Panc1 (cell line): ENCODE data around the gene HTR2C. TPM values are rescaled to one million over a fixed set of nuclear protein-coding genes. Genes with fewer than 3 reads are reported as not detected.

ENCODE experiments used
- ATAC-seq: fragments of 200-7000 bp; cut with Tn5 transposase; 2 replicates; pipeline ENCODE4 v1.9.1; 2020; ENCODE audit warnings: mild to moderate bottlenecking, moderate library complexity
- BruUV-seq: library from RNA; stranded (reverse); fragments of 400-500 nt; replicated peaks from 2 replicates; lab custom pipeline; 2021; lab: Mats Ljungman, UMichigan
- CTCF ChIA-PET: fragments of 300-600 bp; sonication (Branson Sonifier 250); formaldehyde crosslinking; loops from one replicate; lab custom pipeline; 2022; ENCODE audit warnings: antibody characterized with exemption; lab: Charles Lee
- POLR2A ChIA-PET: fragments of 300-600 bp; sonication (Branson Sonifier 250); formaldehyde crosslinking; loops from one replicate; lab custom pipeline; 2022; ENCODE audit warnings: antibody characterized with exemption; lab: Charles Lee
- DNase-seq: peaks from one replicate; pipeline ENCODE4 v3.0.0-alpha.2; 2010; ENCODE audit warnings: low read depth, low spot score
- H3K27ac ChIP-seq: 2 replicates; pipeline ENCODE4 v1.5.1; 2011; ENCODE audit warnings: mild to moderate bottlenecking, low read length, inconsistent platforms
- H3K27me3 ChIP-seq: fragments of 200-500 bp; sonication (Bioruptor generic); 2 replicates; pipeline ENCODE4 v1.6.0; 2014; ENCODE audit warnings: low read length, inconsistent platforms; ENCODE audit not compliant: control insufficient read depth, insufficient read depth
- H3K36me3 ChIP-seq: fragments of 200-500 bp; sonication (Bioruptor generic); 2 replicates; pipeline ENCODE4 v1.5.1; 2014; ENCODE audit warnings: inconsistent platforms, mild to moderate bottlenecking, low read length, moderate library complexity; ENCODE audit not compliant: control insufficient read depth, insufficient read depth
- H3K4me1 ChIP-seq: 2 replicates; pipeline ENCODE4 v1.5.1; 2011; ENCODE audit warnings: inconsistent platforms, mild to moderate bottlenecking, low read length, moderate library complexity; ENCODE audit not compliant: control insufficient read depth, insufficient read depth
- H3K4me3 ChIP-seq, 2 experiments: 2 replicates each; pipeline ENCODE4 v1.5.1; 2011 to 2012; ENCODE audit warnings: low read depth in 2 of 2, low read length in 2 of 2, mild to moderate bottlenecking in 2 of 2, inconsistent platforms in 1 of 2, moderate library complexity in 1 of 2
- H3K9me3 ChIP-seq: fragments of 200-500 bp; sonication (Bioruptor generic); 2 replicates; pipeline ENCODE4 v1.5.1; 2014; ENCODE audit warnings: low read depth, mild to moderate bottlenecking, inconsistent platforms, low read length, moderate library complexity; ENCODE audit not compliant: control insufficient read depth, insufficient read depth
- CTCF ChIP-seq: fragments of 450-650 bp; IDR thresholded peaks from 2 replicates; pipeline ENCODE4 v1.5.1; 2017; ENCODE audit warnings: mild to moderate bottlenecking
- POLR2AphosphoS5 ChIP-seq: IDR thresholded peaks from 2 replicates; pipeline ENCODE4 v1.6.1; 2012; ENCODE audit warnings: mild to moderate bottlenecking, low read depth, low read length, moderate library complexity
- SIN3A ChIP-seq: IDR thresholded peaks from 2 replicates; pipeline ENCODE4 v1.6.1; 2012; ENCODE audit warnings: low read depth, mild to moderate bottlenecking, low read length, moderate library complexity, borderline replicate concordance; ENCODE audit not compliant: insufficient read depth
- TCF7L2 ChIP-seq: IDR thresholded peaks from 2 replicates; pipeline ENCODE4 v1.6.1; 2011; ENCODE audit warnings: mild to moderate bottlenecking, low read depth, low read length, inconsistent platforms
- in situ Hi-C: cut with HindIII; loops from 2 replicates; pipeline ENCODE4 v1.10.0; 2016; ENCODE audit warnings: low sequenced_read_pairs, low pct_unique_long_range_greater_than_20kb
- intact Hi-C: fragments of 100-400 bp; cut with micrococcal nuclease; formaldehyde crosslinking; loops from one replicate; pipeline ENCODE4 v1.10.0; 2022; ENCODE audit not compliant: unreplicated experiment
- total RNA-seq: library from RNA; stranded (reverse); gene quantifications from one replicate; pipeline ENCODE4 v1.2.1, GENCODE V29; 2021; ENCODE audit not compliant: unreplicated experiment
- TF ChIP-seq, protein P1 (sequence below), 2 experiments: IDR thresholded peaks; 2 replicates each; pipeline ENCODE4 v1.6.1; 2011 to 2012; ENCODE audit warnings: low read depth in 2 of 2, control low read depth in 1 of 2, low read length in 1 of 2, mild to moderate bottlenecking in 1 of 2, moderate library complexity in 1 of 2; ENCODE audit not compliant: insufficient read depth in 1 of 2

HTR2C gene
- total RNA-seq, 1 experiment from 2014 or later, result not detected

DNA sequence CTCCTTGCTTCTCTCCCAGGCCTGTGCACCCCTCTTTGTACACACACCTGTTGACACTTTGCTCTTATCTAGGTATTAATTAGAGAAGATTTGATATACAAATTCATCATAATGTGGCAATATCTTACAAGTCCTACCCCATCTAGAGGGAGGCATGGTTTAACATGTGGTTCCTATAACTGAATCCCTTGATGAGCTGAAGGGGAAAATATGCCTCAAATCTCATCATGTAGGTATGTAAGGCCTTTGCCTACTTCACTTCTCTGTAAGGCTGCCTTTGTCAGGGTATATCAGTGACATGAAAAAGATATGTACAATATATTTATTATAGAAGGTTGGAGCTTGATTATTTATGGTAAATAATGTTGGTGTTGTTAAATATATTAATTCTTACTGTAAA lies 31.9 kb downstream of the HTR2C start:
- no TSS peak for BruUV-seq
- ATAC-seq, result no peak
- CTCF ChIA-PET, result no interaction called here

DNA sequence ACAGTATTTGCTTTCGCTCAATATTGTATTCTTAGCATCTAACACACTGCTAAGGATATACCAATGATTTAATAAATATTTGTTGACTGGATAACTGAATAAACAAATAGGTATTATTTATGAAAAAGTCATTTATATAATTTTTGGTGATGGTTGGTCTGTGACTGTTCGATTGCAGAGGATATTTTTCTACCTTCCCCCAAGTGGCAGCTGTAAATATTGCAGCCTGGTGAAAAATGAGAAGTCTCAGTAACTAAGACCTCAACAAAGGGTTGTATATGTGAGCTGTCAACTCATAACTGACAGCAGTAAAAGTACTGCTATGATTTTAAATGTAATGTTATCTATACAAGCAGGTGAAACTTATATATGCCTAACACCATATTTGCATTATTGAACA lies 36.0 kb downstream of the HTR2C start:
- Histone ChIP-seq H3K4me3 (no peak overlapping the region), H3K27me3 (no peaks in the 10 kb centered on the region), H3K4me1 (no peaks in the 10 kb centered on the region), H3K9me3 (no peaks in the 10 kb centered on the region), H3K27ac (no peak overlapping the region), H3K36me3 (no peaks in the 10 kb centered on the region)
- ATAC-seq, result no peak
- no peak for DNase-seq
- in situ Hi-C loops (no loop called here), intact Hi-C loops (no loop called here)
- ChIA-PET CTCF (no interaction called here), POLR2A (no interaction called here)
- BruUV-seq, result no TSS peak
- TF ChIP-seq POLR2AphosphoS5, result no peak
- TF ChIP-seq SIN3A, result no peak
- TF ChIP-seq TCF7L2, result no peak
- TF ChIP-seq CTCF, result peak; percentile 39; the same call in 1 of the 2 replicates
- TF ChIP-seq, protein P1, sequence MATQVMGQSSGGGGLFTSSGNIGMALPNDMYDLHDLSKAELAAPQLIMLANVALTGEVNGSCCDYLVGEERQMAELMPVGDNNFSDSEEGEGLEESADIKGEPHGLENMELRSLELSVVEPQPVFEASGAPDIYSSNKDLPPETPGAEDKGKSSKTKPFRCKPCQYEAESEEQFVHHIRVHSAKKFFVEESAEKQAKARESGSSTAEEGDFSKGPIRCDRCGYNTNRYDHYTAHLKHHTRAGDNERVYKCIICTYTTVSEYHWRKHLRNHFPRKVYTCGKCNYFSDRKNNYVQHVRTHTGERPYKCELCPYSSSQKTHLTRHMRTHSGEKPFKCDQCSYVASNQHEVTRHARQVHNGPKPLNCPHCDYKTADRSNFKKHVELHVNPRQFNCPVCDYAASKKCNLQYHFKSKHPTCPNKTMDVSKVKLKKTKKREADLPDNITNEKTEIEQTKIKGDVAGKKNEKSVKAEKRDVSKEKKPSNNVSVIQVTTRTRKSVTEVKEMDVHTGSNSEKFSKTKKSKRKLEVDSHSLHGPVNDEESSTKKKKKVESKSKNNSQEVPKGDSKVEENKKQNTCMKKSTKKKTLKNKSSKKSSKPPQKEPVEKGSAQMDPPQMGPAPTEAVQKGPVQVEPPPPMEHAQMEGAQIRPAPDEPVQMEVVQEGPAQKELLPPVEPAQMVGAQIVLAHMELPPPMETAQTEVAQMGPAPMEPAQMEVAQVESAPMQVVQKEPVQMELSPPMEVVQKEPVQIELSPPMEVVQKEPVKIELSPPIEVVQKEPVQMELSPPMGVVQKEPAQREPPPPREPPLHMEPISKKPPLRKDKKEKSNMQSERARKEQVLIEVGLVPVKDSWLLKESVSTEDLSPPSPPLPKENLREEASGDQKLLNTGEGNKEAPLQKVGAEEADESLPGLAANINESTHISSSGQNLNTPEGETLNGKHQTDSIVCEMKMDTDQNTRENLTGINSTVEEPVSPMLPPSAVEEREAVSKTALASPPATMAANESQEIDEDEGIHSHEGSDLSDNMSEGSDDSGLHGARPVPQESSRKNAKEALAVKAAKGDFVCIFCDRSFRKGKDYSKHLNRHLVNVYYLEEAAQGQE (IDR thresholded peaks at IDR 0.05; ENCODE audit: insufficient read depth in 1 of 2, low read depth in 2 of 2, low read length in 1 of 2), result no peak

More for the DNA sequence above, 31.9 kb downstream of the HTR2C start:
- Histone ChIP-seq H3K36me3 (no peaks in the 10 kb centered on the region), H3K9me3 (no peaks in the 10 kb centered on the region), H3K4me3 (no peak overlapping the region), H3K4me1 (no peaks in the 10 kb centered on the region), H3K27me3 (no peaks in the 10 kb centered on the region), H3K27ac (no peak overlapping the region)
- no peak for TF ChIP-seq POLR2AphosphoS5
- no peak for TF ChIP-seq CTCF
- no peak for TF ChIP-seq TCF7L2
- TF ChIP-seq, protein P1 (IDR thresholded peaks at IDR 0.05; ENCODE audit: insufficient read depth in 1 of 2, low read depth in 2 of 2, low read length in 1 of 2), result no peak
- no peak for TF ChIP-seq SIN3A
- POLR2A ChIA-PET, result no interaction called here
- DNase-seq, result no peak
- intact Hi-C loops (no loop called here), in situ Hi-C loops (no loop called here)
